ENCODE measurements around the gene EIF3J.

- TF ChIP-seq KDM1A (IDR thresholded peaks at IDR 0.05; ENCODE audit: low read depth) (no peak), POLR2A (IDR thresholded peaks at IDR 0.05; ENCODE audit: low read length) (no peak), ZSCAN20 (CRISPR knock-in tag; IDR thresholded peaks at IDR 0.05) (no peak), SMC3 (IDR thresholded peaks at IDR 0.05) (no peak), MAZ (IDR thresholded peaks at IDR 0.05; ENCODE audit: borderline replicate concordance, low read depth, low read length) (no peak), PBX3 (IDR thresholded peaks at IDR 0.05) (no peak)
Observed at GRCh38 chr15:44585633-44586032, 48.7 kb downstream of the EIF3J start.

All from A549 (cell line).